Body of pancreas (tissue), 4 donors: Measurements from ENCODE around the gene EIF4EBP3.

Experiments
- POLR2A ChIP-seq, 3 donors: fragments of 450-650 bp; IDR thresholded peaks; one replicate each; pipeline ENCODE4 v1.6.1; 2016; ENCODE audit warnings: antibody characterized with exemption in 3 of 3, mild to moderate bottlenecking in 2 of 3
- TF ChIP-seq, protein P1 (sequence below), 7 experiments: fragments of 450-650 bp in 4 of 7; fragments of 200-600 bp in 3 of 7; sonication (generic) in 3 of 7; IDR thresholded peaks; one replicate each; pipeline ENCODE4 v1.5.1; 2016 to 2019; ENCODE audit warnings: antibody characterized with exemption in 7 of 7

DNA sequence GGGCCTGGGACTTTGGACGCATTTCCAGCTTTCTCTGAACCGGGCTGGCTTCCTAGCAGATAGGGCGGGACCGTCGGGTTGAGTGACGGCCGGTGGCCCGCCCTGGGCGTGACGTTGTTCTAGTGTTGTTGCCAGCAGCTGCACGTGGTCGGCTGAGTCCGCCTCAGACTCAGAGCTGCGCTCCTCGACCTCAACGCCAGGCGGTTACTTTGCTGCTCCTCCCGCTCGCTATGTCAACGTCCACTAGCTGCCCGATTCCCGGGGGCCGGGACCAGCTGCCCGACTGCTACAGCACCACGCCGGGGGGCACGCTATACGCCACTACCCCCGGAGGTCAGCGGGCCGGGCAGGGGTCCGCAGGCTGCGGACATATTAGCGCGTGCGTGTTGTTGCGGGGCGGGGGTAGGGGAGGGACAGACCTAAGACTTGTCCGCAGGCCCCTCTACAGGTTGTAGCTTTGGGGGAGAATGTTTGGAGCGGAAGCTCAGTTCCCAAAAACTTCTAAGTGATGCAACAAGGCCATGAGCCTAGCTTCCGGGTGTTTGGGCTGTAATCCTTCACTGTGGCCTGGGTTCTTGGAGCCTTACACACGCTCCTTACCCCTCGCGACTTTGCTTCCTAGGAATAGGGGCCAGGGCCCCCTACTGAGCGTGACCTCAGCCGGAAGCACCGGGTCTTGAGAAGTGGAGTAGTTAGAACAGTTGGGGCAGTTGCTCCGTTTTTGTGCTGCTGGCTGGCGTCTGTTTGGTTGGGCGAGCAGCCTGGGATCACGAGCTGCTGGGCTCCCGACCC, at the start of gene EIF4EBP3:
- TF ChIP-seq, protein P1, sequence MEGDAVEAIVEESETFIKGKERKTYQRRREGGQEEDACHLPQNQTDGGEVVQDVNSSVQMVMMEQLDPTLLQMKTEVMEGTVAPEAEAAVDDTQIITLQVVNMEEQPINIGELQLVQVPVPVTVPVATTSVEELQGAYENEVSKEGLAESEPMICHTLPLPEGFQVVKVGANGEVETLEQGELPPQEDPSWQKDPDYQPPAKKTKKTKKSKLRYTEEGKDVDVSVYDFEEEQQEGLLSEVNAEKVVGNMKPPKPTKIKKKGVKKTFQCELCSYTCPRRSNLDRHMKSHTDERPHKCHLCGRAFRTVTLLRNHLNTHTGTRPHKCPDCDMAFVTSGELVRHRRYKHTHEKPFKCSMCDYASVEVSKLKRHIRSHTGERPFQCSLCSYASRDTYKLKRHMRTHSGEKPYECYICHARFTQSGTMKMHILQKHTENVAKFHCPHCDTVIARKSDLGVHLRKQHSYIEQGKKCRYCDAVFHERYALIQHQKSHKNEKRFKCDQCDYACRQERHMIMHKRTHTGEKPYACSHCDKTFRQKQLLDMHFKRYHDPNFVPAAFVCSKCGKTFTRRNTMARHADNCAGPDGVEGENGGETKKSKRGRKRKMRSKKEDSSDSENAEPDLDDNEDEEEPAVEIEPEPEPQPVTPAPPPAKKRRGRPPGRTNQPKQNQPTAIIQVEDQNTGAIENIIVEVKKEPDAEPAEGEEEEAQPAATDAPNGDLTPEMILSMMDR (IDR thresholded peaks at IDR 0.05), result peak; percentile 31 to 93 (median 84)
- peak; percentile 93 to 95 (median 94) for TF ChIP-seq POLR2A (IDR thresholded peaks at IDR 0.05)
